KOPT-K1 (cell line): Measurements from ENCODE around the gene FMN1.
"Not testable (repeated sequence)": the region's sequence is repeated elsewhere in the genome, so short reads cannot be mapped to it uniquely, and the experiment has no call there.

Experiments used
- H3K27ac ChIP-seq: fragments of 200-600 bp; sonication (generic); 2 replicates; pipeline ENCODE4 v1.5.1; 2016; ENCODE audit warnings: antibody characterized with exemption, mild to moderate bottlenecking, low read depth, low read length; ENCODE audit not compliant: poor library complexity, severe bottlenecking
- H3K36me3 ChIP-seq: fragments of 200-600 bp; sonication (generic); 2 replicates; pipeline ENCODE4 v1.5.1; 2017; ENCODE audit warnings: antibody characterized with exemption, mild to moderate bottlenecking, low read length, moderate library complexity; ENCODE audit not compliant: insufficient read depth
- H3K9me3 ChIP-seq: fragments of 200-600 bp; sonication (generic); 2 replicates; pipeline ENCODE4 v1.5.1; 2017; ENCODE audit warnings: antibody characterized with exemption, low read length, mild to moderate bottlenecking; ENCODE audit not compliant: insufficient read depth, poor library complexity, severe bottlenecking

Gene FMN1

DNA sequence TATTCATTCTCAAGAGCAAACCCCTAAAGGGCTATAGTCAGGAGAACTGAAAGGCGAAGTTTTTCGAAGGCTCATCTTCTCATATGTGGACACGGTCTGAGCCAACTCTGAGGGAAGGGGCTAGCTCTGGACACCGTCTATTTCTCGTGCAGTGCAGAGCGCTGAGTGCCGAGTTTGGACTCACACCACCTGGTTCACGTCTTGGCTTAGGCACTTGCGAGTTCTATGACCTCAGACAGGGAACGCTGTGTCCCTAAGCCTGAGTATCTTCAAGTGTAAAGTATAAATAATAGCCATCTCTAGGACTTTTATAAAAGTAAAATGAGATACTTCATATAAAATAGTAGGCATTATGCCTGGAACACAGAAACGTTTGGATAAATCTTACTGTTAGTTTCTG is 223.7 kb downstream of the FMN1 start:
- Histone ChIP-seq H3K27ac (no peak overlapping the region), H3K9me3 (no peaks in the 10 kb centered on the region)

DNA sequence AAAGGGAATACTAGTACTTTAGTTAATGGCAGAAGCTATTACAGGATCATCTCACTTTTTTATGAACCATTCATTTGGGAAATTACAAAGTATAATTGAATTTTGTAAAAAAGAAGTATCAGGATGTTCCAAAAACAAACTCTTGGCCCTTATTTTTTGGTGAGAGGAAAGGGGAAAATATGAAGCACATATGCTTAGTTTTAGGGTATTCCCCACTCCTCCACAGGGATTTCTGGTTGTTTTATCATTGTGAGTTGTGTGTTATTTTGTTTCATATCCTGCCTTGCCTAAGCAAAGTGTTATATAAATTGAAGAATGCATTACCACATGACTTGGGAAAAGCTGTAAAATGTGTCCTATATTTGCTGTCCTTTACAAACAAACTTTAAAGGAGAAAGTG is 227.0 kb downstream of the FMN1 start:
- Histone ChIP-seq H3K27ac (no peak overlapping the region), H3K36me3 (no peaks in the 10 kb centered on the region), H3K9me3 (no peaks in the 10 kb centered on the region)

More for the DNA sequence above, 223.7 kb downstream of the FMN1 start:
- no peaks in the 10 kb centered on the region for H3K36me3 ChIP-seq

DNA sequence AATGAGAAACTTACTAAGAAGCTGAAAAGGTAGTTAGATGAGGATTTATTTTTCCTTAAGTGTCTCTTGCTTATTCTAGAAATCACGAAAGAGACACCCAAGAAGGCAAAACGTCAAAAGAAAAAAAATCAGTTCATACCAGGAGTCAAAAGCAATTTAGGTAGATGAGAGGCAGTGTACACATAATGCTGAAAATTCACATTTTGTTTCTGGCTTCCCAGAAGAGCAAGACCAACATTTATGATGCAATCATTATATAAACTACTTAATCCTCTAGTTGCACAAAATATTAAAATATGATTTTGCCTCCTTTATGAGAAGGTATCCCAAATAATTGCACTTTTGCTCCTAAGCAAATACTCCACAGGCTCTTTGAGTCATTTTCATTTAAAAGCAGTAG is 228.0 kb downstream of the FMN1 start:
- H3K36me3 ChIP-seq: no peaks in the 10 kb centered on the region
- no peak overlapping the region for H3K27ac ChIP-seq
- no peaks in the 10 kb centered on the region for H3K9me3 ChIP-seq

DNA sequence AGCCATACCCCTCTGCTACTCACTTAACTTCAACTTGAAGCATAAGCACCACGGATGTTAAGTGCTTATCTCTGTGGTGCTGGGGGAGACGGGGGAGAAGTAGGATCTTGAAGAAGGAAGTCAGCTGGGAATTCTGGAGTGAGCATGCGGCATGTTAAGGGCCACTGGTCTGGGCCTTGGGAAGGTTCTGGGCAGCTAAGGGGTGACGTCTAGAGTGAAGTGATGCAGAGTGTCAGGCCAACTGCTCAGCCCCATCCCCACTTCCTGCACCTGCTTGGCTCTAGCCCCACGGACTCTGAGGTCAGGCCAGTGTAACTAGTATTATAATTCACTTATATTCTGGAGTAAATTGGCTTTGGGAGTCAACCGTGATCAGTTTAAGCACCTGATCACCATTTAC is 228.6 kb downstream of the FMN1 start:
- no peaks in the 10 kb centered on the region for H3K9me3 ChIP-seq
- H3K36me3 ChIP-seq: no peaks in the 10 kb centered on the region
- H3K27ac ChIP-seq: no peak overlapping the region

DNA sequence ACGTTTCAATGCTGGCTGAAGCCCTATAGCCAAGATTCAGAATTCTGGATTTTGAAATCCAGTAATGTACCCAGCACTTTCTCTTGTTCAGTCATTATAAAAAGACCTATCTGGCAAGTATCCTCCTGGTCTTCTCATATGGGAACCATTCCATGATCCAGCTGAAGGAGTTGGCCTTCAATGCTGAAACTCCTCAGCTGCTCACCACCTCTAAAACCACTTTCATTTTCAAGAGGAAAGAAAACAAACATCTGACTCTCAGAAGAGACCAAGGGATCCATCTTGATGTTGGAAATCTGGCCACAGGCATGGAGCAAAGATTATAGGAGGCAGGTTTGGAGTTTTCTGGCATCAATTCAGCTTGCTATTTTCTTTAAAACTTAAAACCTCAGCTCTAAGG is 235.4 kb downstream of the FMN1 start:
- H3K36me3 ChIP-seq: no peaks in the 10 kb centered on the region
- no peak overlapping the region for H3K27ac ChIP-seq
- H3K9me3 ChIP-seq: no peaks in the 10 kb centered on the region

DNA sequence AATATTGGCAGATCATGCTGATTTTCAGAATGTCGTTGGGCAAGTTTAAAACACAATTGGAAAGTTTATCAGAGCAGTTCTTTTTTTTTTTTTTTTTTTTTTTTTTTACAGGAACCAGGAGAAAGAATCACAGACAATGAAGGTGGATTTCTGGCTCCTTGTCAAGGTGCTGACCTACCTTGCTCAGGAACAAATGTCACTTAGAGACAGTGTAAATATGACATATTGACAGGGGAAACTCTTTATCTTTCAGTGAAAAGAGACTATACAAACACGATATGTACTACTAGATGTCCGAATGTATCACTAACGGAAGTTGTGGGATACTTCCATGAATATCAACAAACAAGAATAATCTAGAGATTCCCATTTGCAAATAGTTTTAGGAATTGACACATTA is 237.3 kb downstream of the FMN1 start:
- Histone ChIP-seq H3K9me3 (no peaks in the 10 kb centered on the region), H3K27ac (no peak overlapping the region), H3K36me3 (no peaks in the 10 kb centered on the region)

DNA sequence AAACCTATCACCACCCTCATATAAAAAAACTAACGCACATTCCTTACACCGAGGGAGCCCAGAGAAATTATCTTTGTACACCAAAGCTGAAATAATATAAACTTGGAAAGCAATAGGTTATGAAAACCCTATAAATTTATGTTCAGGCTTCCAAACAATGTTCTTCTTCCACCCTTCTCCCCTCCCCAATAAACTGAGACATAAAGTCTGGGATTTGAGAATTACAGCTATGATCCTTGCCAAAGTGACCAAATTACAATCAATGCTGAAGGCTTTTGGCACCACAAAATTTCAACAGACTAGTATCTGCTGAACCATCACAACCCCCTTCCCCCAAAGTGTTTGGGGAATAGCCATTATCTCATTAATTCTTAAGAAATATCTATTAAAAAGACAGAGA is 237.8 kb downstream of the FMN1 start:
- H3K9me3 ChIP-seq: no peaks in the 10 kb centered on the region
- no peak overlapping the region for H3K27ac ChIP-seq
- no peaks in the 10 kb centered on the region for H3K36me3 ChIP-seq

DNA sequence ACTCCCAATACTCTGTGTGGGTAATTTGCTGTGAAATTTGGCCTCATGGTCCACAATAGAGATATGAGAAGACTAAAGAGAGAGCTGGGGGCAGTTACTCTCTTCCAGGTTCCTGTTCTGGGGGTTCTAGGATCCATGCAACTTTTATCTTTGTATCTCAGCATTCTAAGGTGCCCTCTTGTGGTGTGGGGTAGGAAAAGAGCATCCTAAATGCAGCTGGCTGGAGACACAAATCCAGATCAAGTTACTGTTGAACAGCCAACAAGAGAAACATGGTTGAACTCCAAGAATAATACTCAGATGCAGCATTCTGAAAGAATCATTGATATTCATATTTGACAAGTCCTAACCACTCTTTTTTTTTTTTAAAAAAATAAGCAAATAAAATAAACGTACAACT is 238.5 kb downstream of the FMN1 start:
- H3K9me3 ChIP-seq: no peaks in the 10 kb centered on the region
- no peak overlapping the region for H3K27ac ChIP-seq
- H3K36me3 ChIP-seq: no peaks in the 10 kb centered on the region

DNA sequence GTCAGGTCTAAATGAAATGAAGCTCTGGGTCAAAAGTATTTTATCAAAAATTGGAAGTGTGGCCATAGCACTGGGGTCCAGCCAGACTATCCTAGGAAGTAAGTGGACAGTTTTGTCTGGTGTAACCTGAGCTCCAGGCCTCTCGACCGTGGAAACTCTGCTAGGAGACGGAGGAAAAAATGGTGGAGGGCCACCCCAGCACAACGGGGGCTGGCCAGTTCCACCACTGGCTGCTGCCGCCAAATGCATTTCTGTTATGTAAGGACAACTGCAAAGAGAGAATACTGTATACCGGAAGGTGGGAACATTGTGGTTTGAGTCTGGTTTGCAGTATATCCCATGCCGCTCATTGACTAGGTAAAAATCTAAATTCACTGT is 241.0 kb downstream of the FMN1 start:
- Histone ChIP-seq H3K9me3 (no peaks in the 10 kb centered on the region), H3K36me3 (no peaks in the 10 kb centered on the region), H3K27ac (no peak overlapping the region)

DNA sequence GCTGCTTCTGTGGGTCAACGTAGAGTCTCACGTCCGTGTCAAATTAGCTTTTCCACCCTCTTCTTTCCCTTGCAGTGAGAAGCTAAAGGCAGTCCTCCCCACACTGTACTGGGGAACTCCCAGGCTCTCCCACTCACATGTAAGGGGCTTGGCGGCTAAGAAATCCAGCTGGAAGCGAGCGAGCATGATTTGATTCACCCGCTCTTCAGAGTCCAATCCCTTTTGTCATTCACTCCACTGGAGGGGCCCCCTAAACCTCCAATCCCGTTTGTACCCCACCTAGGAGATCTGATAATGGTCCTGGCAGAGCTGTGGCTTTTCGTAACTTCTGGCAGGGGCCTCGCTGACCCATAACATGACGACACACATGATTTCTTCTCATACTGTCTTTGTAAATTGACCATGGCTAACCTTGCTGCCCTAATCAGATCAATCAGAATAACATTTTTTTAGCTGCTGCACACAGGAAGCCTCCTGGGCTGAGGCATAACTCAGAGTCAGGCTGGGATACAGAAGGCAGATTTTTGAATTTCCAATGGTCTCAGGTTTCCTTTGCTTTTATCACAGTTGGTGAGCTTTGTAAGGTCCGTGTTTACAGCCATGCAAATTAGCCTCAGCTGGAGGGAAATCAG is 241.5 kb downstream of the FMN1 start:
- Histone ChIP-seq H3K27ac (no peak overlapping the region), H3K36me3 (no peaks in the 10 kb centered on the region), H3K9me3 (no peaks in the 10 kb centered on the region)

DNA sequence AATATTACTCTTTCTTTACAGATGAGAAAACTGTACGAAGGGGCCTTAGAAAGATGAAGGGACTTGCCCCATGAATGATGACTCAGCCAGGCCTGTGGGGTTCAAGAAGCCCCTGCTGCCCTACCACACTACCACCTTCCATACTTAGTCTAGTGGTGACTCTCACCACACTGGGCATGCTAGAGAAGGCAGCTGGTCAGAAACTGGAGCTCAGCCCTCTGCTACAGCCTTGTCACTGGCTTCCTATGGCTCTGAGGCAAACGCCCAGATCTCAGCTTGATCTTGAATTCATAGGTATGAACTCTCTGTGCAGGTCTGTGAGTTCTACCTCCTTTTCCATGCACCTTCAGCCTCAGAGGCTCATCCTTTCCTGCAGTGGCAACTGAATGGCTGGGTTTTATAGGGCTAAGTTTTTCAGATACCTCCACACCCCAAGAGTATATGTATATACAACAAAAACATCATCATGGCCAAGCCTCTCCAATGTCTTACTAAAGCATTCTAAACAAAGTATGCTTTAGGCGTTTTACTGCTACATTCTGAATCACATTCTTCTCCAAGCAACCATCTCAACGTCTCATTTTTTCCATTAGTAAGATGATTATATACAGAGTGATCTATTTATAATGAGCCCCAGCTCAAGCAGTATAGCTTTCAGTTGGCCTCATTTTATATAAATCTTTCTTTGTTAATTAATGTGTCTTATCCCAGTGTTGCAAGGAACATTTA is 242.6 kb downstream of the FMN1 start:
- H3K27ac ChIP-seq: no peak overlapping the region

DNA sequence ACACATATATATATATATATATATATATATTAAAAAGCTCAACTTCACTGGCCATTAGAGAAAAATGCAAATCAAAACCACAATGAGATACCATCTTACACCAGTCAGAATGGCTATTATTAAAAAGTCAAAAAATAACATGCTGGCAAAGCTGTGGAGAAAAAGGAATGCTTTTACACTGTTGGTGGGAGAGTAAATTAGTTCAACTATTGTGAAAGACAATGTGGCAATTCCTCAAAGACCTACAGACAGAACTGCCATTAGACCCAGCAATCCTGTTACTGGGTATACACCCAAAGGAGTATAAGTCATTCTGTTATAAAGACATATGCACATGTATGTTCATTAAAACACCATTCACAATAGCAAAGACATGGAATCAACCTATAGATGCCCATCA is 244.5 kb downstream of the FMN1 start:
- H3K27ac ChIP-seq, H3K9me3 ChIP-seq, H3K36me3 ChIP-seq: not testable (repeated sequence)

More for the DNA sequence above, 242.6 kb downstream of the FMN1 start:
- Histone ChIP-seq H3K9me3 (no peaks in the 10 kb centered on the region), H3K36me3 (no peaks in the 10 kb centered on the region)

DNA sequence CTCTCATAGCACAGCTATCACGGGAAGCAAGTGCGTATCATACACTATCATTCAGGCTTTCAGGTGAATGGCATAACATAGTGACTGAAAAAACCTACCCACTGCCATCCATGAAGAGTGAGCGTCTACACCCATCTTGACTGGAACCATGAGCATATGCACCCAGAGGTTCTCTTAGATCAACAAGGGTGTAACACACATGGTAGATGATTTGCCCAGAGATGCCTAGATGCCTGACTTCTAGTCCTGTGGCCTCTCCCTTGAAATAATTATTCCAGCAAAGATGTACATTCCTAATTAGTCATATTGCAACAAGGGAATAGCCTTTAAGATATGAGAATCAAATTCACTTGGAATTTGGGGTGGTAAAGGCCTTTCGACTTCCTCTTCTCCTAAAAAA is 248.3 kb downstream of the FMN1 start:
- H3K27ac ChIP-seq: no peak overlapping the region

DNA sequence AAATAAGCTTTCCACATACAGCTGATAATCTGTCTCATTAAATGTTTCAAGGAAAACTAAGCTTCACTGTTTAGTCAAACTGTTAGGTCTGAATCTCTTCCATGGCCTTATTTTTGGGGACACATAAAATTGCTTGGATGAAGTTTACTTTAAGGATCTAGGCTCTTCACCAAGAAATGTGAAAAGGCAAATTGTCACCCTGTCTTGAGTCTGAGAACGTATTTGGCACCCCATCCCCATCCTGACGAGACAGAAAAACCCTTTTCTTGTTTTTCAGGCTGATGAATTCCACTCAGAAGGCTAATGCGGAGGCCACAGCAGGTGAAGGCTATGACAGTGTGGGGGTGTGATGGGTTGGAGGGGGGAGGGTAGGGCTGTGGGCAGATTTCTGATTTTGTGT is 250.1 kb downstream of the FMN1 start:
- H3K27ac ChIP-seq: no peak overlapping the region
- no peaks in the 10 kb centered on the region for H3K36me3 ChIP-seq
- no peaks in the 10 kb centered on the region for H3K9me3 ChIP-seq

More for the DNA sequence above, 248.3 kb downstream of the FMN1 start:
- Histone ChIP-seq H3K9me3 (no peaks in the 10 kb centered on the region), H3K36me3 (no peaks in the 10 kb centered on the region)

DNA sequence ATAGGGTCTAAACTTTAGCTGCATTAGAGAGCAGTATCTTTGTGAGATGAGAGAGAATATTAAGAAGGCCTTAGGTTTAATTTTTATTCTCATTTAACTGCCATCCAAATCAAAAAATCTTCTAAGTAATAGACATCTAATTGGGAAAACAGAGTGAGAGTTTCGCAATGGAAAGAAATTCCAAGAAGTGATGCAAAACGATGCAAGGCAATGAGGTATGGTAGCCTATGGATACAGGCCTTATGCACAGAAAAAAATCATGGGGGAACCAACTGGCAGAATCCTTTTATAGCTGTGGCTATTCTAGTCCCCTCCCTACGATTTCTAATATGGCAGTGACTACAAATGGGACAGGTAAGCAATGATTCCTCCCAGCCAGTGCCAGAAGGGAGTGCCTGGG is 250.8 kb downstream of the FMN1 start:
- no peaks in the 10 kb centered on the region for H3K9me3 ChIP-seq
- no peaks in the 10 kb centered on the region for H3K36me3 ChIP-seq
- H3K27ac ChIP-seq: no peak overlapping the region

DNA sequence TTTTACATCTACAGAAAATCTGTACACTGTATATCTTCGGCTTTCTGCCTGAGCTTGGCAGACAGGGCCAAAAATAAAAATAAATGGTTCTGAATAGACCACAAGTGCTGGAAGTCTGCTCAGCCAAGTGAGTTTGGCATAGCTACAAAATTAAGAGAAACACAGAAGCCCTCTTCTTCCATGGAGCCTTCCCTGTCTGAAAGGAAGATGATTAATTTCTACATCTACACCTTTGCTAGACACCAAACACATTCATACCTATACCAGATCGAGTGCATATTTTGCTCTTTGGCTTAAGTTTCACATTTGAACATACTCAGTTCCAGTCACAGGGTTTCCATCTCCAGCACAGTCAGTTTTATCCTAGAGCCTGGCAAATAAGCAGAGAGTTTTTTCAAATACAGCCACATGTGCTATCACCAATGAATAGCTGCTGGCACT is 252.1 kb downstream of the FMN1 start:
- H3K36me3 ChIP-seq: no peaks in the 10 kb centered on the region
- H3K9me3 ChIP-seq: no peaks in the 10 kb centered on the region
- H3K27ac ChIP-seq: no peak overlapping the region
